NCI-H748 treated with DMSO at 0.1 percent for 48 hours (cell line): ENCODE measurements around the gene CSRP3.
A peak's percentile ranks its signal among the peaks of the same experiment; 100 is the strongest.

ENCODE experiments used
- DNase-seq: peaks from one replicate; lab custom pipeline; 2025; lab: John Stamatoyannopoulos, UW

The CSRP3 gene

GRCh38 chr11:19201737-19202605 is at the start of gene CSRP3:
TSS of gene CSRP3 (minus strand) at chr11:19201983. CDS start at chr11:19192448, 9,535 bp downstream.
- DNase-seq, result no peak

- no peak for DNase-seq
Measured at GRCh38 chr11:19251577-19251976, 49.8 kb upstream of the CSRP3 start.

GRCh38 chr11:19246816-19247215 is 45.0 kb upstream of the CSRP3 start:
- DNase-seq, result no peak

DNA sequence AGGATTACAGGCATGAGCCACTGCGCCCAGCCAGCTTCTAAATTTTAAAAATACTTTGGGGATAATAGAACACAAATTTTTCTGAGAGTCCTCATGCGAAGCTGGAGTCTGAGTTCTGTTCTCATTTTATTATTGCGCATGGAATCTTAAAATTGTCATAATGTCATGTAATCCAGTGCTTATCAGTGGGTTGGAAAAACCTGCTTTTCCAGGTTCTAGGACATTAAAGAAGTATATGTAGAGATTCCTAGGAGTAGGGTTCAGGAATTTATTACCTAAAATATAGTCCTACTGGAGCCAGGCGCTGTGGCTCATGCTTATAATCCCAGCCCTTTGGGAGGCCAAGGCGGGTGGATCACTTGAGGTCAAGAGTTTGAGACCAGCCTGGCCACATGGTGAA is 43.6 kb upstream of the CSRP3 start:
- DNase-seq, result no peak

GRCh38 chr11:19244621-19245020 is 42.8 kb upstream of the CSRP3 start:
- no peak for DNase-seq

- no peak for DNase-seq
Measured at GRCh38 chr11:19244084-19244483, 42.3 kb upstream of the CSRP3 start.

- no peak for DNase-seq
Measured at GRCh38 chr11:19243613-19244012, 41.8 kb upstream of the CSRP3 start.

GRCh38 chr11:19243143-19243542 is 41.4 kb upstream of the CSRP3 start:
- no peak for DNase-seq

DNA sequence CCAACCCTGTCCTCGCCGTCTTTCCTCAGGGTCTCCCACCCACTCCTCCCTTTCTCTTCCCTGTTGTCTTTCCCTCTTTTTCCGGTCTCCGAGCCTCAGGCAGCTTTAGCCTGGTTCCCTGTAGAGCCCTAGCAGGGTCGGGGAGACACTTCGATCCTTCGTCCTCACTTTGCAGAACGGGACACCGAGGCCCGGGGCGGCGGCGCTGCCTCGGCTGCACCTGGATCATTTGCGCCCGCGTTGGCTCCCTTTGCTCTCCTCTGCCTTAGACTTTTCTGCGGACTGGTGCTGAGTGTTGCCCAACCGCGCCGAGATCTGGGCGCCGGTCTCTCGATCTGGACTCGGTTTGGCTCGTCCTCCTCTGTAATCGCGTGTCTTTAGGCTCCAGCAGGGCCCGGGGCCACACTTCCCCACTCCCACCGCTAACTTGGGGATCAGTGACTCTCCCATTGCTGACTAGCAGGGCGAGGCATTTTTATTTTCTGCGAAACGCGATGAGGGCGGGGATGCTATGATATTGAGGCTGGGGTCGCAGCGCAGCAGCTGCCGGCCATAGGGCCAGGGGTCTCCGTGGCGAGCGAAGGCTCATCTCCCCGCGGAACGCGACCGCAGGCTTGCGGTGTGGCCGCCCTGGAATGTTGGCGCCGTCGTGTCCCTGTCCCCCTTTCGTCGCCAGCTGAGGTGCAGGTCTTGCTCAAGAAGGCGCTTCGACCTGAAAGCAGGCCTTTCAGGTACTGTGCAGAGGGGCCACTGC is 40.6 kb upstream of the CSRP3 start:
- no peak for DNase-seq

GRCh38 chr11:19241260-19242178 is 39.7 kb upstream of the CSRP3 start:
- no peak for DNase-seq

DNA sequence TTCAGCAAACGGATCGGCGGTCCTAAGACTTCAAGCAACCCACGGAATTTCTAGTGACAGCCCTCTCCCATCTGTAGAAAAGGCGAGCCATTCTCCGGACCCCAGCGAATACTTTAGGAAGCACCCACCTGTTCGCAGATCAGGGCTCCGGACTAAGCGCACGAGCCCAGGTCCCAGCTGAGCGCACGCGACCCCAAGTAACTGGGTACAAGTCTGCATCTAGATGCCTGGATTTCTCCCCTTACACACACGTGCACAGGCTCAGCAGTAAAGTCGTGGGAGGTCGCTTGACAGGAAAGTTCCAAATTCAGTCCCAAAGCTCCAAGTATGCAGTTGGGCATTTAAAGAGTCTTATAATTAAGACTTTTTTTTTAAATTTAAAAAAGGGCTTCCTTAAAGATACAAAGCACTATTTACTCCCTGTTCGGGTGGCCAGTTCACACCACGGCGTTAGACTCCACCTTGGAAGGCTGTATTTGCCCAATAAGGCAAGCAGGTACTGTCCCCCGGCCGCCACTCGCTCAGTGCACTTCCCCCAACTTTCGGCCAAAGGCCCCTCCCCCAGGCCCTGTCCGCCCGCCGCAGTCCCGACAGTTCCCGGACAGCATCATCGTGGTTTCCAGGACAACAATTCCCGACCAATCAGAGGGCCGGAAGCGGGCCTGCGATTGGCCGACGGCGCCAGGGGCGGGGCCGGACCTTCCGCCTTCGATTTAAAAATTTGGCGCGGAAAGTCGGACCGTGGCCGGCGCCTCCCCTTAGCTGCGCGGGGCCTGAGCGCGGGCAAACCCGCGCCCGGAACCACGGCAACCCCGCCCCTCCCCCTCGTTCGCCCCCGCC is 38.9 kb upstream of the CSRP3 start, which contains the start of gene E2F8:
Gene E2F8, minus strand, starts transcription at position 526 of the 840 bp plus-strand sequence. CDS start 824 bp downstream, outside the sequence.
- peak; percentile 86 for DNase-seq

GRCh38 chr11:19239039-19239438 is 37.3 kb upstream of the CSRP3 start:
- DNase-seq, result no peak

DNA sequence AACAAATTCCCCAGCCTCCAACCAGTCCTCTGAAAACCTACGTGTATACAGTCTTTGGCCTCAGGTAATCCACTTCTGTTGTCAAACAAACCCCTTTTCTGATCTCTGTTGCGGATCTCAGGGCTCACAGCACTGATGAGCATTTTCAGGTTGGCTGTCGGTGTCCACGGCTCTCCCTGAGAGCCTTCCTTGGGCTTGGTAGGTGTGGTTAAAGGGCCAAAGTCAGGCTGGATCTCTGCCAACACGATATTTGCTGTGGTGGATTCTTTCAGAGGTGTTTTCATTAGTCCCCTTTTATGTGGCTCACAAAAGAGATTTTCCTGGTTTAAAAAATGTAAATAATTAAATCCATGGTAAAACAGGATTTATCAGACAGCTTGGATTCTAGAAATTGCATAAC is 36.0 kb upstream of the CSRP3 start:
- no peak for DNase-seq

- DNase-seq, result no peak
Measured at GRCh38 chr11:19237381-19237780, 35.6 kb upstream of the CSRP3 start.

DNA sequence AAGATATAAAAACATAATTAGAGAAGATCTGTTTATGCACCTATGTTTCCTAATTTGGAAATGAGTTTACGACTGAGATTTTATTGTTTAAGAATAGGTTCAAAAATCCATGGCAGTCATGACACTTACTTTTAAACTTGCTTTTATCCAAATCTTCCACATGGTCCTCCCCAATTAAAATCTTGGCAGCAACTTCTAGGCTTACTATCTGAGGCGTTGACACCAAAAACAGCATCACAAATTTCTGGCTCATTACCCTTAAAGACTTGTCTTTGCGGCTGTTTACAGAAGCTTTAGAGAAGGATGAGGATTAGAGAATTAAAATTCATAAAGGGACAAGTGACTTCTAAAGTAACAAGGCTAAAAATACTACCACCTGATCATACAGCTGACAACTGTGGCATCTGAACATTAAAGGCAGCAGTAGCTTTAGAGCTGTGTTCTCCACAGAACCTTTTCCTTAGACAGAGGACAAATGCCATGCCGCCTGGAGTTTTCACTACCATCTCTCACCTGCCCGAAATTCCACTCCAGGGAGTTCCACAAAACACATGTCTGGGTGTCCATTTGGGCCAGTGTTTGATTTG is 32.5 kb upstream of the CSRP3 start:
- DNase-seq, result no peak

DNA sequence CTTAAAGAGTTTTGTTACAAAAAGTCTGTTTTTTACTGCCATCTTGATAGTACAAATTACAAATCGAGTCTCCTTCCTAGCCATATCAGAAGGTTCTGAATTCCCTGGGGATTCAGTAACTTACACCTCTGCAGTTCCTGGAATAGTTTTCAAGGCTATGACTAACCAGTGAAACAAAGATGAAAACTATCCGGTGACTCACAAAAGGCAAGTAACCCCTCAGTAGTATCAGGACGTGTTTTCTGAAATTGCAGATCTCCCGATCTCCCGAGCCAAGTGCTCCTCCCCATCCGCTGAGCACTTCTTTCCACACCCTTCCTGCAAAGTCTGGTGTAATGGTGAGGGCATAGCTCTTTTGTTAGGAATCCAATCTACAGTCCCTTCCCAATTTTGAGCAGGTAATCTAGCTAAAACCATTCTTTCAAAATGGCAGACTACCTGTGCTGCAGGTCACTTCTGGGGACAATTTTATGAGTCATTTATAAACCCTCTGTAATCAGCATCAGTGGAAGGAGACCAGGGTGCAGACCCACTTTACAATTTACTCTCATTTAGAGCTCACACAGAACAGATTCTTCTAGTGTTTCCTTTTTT is 31.2 kb upstream of the CSRP3 start:
- DNase-seq, result no peak

DNA sequence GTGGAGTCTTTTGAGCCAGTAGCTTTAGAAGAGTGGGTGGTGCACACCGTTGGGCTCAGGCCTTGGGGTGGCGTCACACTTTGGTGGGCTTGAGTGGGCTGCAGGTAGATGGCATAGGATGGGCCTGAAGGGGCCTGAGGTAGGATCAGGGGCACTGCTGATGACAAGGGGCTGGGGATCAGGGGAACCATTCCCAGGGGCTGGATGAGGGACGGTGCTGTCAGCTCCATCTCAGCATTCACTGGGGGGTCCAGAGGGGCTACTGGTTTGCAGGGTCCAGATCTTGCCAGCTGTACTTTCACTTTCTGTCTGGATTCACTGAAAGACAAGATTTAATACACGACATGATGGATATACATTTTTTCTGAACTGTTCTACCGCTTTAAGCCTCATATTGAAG is 27.9 kb upstream of the CSRP3 start:
- no peak for DNase-seq

- DNase-seq, result no peak
Measured at GRCh38 chr11:19228968-19229367, 27.2 kb upstream of the CSRP3 start.

GRCh38 chr11:19226378-19227195 is 24.8 kb upstream of the CSRP3 start:
- DNase-seq, result no peak
